Gastrocnemius medialis (tissue), 4 donors: ENCODE measurements around the gene MGMT. TPM values are rescaled to one million over a fixed set of nuclear protein-coding genes. Genes with fewer than 3 reads are reported as not detected.

ENCODE experiments used
- ATAC-seq, 2 donors: fragments of 150-250 bp; one replicate each; pipeline ENCODE4 v1.9.1; 2016
- DNase-seq, 2 donors: peaks; one replicate each; pipeline ENCODE4 v3.0.0-alpha.2; 2019
- H3K27ac ChIP-seq, 4 donors: fragments of 200-600 bp; sonication (generic); 1 replicate in 1 of 4; 2 replicates in 3 of 4; pipeline ENCODE4 v1.5.1; 2016 to 2018; ENCODE audit warnings: mild to moderate bottlenecking in 2 of 4, moderate library complexity in 1 of 4
- H3K27me3 ChIP-seq, 3 donors: fragments of 200-600 bp; sonication (generic) in 2 of 3; 1 replicate in 1 of 3; 2 replicates in 2 of 3; pipeline versions ENCODE4 v1.5.1 to v1.6.0; 2016 to 2019; ENCODE audit warnings: mild to moderate bottlenecking in 1 of 3, moderate library complexity in 1 of 3
- H3K36me3 ChIP-seq, 2 donors: fragments of 200-600 bp; sonication (generic) in 1 of 2; one replicate each; pipeline ENCODE4 v1.5.1; 2017 to 2018
- H3K4me1 ChIP-seq, 2 donors: fragments of 200-600 bp; sonication (generic) in 1 of 2; one replicate each; pipeline ENCODE4 v1.5.1; 2016 to 2017; ENCODE audit warnings: mild to moderate bottlenecking in 2 of 2
- H3K4me3 ChIP-seq, 4 donors: fragments of 200-600 bp; sonication (generic) in 3 of 4; 1 replicate in 1 of 4; 2 replicates in 3 of 4; pipeline ENCODE4 v1.5.1; 2016 to 2019; ENCODE audit warnings: mild to moderate bottlenecking in 2 of 4
- H3K9me3 ChIP-seq, 3 donors: fragments of 200-600 bp; sonication (generic) in 2 of 3; 1 replicate in 1 of 3; 2 replicates in 2 of 3; pipeline ENCODE4 v1.5.1; 2016 to 2019
- POLR2A ChIP-seq, 2 donors: fragments of 450-650 bp; IDR thresholded peaks; one replicate each; pipeline ENCODE4 v1.6.1; 2017; ENCODE audit warnings: antibody characterized with exemption in 2 of 2, mild to moderate bottlenecking in 2 of 2, moderate library complexity in 2 of 2
- in situ Hi-C, 4 donors: fragments of 200-750 bp; cut with MboI; loops; one replicate each; pipeline versions ENCODE4 v1.15.0 to v1.8.0; 2017; ENCODE audit warnings: low sequenced_read_pairs in 4 of 4
- intact Hi-C: fragments of 100-400 bp; cut with DNase I; formaldehyde crosslinking; loops from one replicate; pipeline ENCODE4 v1.15.1; 2023; ENCODE audit warnings: low total_unique reads
- total RNA-seq, 4 donors: library from RNA; depleted of rRNA; stranded (reverse); fragments of >200 nt; gene quantifications; one replicate each; pipeline versions ENCODE4 v1.1.0 to v1.2.3, GENCODE V29; 2016
- TF ChIP-seq, protein P1 (sequence below), 5 experiments: fragments of 450-650 bp in 3 of 5; fragments of 200-600 bp in 2 of 5; sonication (generic) in 2 of 5; IDR thresholded peaks in 4 of 5; conservative IDR thresholded peaks in 1 of 5; 1 replicate in 4 of 5; 2 replicates in 1 of 5; pipeline ENCODE4 v1.5.1; 2016 to 2019; ENCODE audit warnings: antibody characterized with exemption in 5 of 5, mild to moderate bottlenecking in 3 of 5, moderate library complexity in 3 of 5

Gene MGMT
- total RNA-seq, 4 donors from 2014 or later, result 8.9 to 20.7 (median 17.1) TPM

DNA sequence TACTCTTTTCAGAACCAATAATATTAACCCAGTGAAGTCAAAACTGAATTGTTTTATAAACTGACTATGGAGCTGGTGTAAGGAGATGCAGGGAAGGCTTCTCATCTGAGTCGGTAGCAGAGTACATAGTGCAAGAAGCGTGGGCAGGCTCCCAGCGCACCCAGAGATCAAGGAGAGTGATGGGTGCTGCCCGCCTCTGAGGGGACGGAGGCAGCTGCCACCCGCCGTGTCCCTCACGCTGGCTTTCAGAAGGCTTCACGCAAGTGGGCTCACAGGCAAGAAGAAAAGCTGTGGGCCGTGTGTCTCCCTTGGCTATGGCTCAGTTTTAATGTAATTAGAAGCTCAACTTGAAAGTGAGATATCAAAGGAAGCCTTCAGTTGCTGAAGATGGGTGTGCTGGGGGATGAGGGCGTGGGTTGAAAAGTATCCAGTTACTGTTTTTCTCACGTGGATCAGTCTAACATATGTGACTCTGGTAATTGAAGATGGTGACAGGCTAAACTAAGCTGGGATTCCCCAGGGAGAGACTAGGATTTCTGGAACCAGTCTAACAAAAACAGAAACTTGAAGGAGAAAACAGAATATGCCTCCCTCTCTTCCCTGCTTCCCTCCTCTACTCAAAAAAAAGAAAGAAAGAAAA lies 159.9 kb downstream of the MGMT start:
- ATAC-seq, result no peak
- DNase-seq, result no peak
- Histone ChIP-seq H3K27me3 (no peaks in the 10 kb centered on the region), H3K9me3 (no peaks in the 10 kb centered on the region), H3K4me1 (peaks cover 0 to 10% of the 10 kb centered on the region in 2 donors), H3K4me3 (peak overlapping the region in 1 of 4 donors; percentile 7), H3K36me3 (no peaks in the 10 kb centered on the region), H3K27ac (no peak overlapping the region)
- in situ Hi-C loops, result no loop called here
- intact Hi-C loops, result no loop called here
- TF ChIP-seq, protein P1, sequence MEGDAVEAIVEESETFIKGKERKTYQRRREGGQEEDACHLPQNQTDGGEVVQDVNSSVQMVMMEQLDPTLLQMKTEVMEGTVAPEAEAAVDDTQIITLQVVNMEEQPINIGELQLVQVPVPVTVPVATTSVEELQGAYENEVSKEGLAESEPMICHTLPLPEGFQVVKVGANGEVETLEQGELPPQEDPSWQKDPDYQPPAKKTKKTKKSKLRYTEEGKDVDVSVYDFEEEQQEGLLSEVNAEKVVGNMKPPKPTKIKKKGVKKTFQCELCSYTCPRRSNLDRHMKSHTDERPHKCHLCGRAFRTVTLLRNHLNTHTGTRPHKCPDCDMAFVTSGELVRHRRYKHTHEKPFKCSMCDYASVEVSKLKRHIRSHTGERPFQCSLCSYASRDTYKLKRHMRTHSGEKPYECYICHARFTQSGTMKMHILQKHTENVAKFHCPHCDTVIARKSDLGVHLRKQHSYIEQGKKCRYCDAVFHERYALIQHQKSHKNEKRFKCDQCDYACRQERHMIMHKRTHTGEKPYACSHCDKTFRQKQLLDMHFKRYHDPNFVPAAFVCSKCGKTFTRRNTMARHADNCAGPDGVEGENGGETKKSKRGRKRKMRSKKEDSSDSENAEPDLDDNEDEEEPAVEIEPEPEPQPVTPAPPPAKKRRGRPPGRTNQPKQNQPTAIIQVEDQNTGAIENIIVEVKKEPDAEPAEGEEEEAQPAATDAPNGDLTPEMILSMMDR (IDR thresholded peaks at IDR 0.05 in 4 of 5, conservative IDR thresholded peaks at IDR 0.05 in 1 of 5), result no peak
- TF ChIP-seq POLR2A (IDR thresholded peaks at IDR 0.05), result no peak

DNA sequence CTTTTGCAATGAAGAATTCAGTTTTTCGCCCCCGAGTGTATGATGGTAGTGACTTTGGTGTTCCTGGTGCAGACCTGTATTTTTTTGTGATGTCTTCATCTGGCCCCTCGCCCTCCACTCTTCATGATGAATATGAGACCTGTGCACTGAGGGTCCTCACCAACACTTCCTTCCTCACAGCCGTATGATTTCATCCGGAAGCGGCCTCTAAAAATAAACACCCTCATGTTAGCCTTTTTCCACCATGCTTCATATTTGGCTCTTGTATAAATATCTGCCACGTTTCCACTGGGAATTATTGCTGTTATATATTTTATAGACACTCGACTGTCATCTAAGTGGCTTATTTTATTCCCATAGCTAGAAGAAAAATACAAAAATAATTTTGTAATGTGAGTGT lies 160.4 kb downstream of the MGMT start:
- intact Hi-C loops, result no loop called here
- DNase-seq, result no peak
- TF ChIP-seq POLR2A (IDR thresholded peaks at IDR 0.05), result no peak
- TF ChIP-seq, protein P1 (IDR thresholded peaks at IDR 0.05 in 4 of 5, conservative IDR thresholded peaks at IDR 0.05 in 1 of 5), result no peak
- no peaks in the 10 kb centered on the region for H3K9me3 ChIP-seq
- no peak for ATAC-seq
- no peaks in the 10 kb centered on the region for H3K36me3 ChIP-seq
- no peak overlapping the region for H3K4me3 ChIP-seq
- H3K27ac ChIP-seq, result no peak overlapping the region
- no peaks in the 10 kb centered on the region for H3K27me3 ChIP-seq
- peaks cover 0 to 10% of the 10 kb centered on the region in 2 donors for H3K4me1 ChIP-seq
- in situ Hi-C loops, result no loop called here

DNA sequence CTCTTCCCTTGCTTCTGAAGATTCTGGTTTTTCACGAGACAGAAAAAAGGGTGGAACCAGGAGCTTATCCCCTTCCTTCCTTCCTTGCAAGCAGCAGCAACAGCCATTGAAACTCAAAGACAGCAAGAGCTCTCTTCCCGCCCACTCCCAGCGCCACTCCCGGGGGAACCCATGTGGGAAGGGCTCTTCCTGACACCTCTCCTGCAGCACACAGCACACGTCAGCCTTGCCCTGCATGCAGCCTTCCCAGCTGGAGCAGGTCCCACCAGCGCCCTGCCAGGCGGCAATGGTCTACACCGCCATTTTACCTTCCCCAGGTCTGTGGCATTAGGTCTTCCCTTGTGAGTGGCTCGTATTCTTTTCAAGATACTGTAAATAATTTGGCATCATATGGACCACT lies 161.8 kb downstream of the MGMT start:
- intact Hi-C loops (no loop called here), in situ Hi-C loops (no loop called here)
- TF ChIP-seq, protein P1 (IDR thresholded peaks at IDR 0.05 in 4 of 5, conservative IDR thresholded peaks at IDR 0.05 in 1 of 5), result no peak
- DNase-seq, result no peak
- Histone ChIP-seq H3K4me3 (no peak overlapping the region), H3K4me1 (peaks cover 0 to 10% of the 10 kb centered on the region in 2 donors), H3K27ac (no peak overlapping the region), H3K27me3 (no peaks in the 10 kb centered on the region), H3K9me3 (no peaks in the 10 kb centered on the region), H3K36me3 (no peaks in the 10 kb centered on the region)
- no peak for ATAC-seq

DNA sequence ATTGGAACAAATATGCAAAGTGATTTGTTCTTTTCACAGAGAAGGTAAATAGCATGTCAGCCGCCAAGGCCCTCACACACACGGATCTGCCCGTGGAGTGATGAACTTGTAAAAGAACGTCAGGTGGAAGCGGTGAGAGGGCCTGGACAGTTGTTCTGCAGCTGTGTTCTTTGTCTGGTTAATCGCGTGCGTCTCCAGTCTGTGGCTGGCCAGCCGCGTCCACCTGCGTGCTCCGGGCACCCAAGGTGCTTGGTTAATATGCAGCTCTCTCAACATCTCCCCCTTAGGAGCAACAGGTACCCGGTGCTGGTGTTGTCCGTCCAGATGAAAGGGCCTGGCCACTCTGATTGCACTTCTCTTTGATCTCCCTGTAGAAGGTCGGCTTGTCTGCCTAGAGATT lies 162.9 kb downstream of the MGMT start:
- H3K36me3 ChIP-seq, result no peaks in the 10 kb centered on the region
- H3K27ac ChIP-seq, result no peak overlapping the region
- in situ Hi-C loops, result no loop called here
- TF ChIP-seq POLR2A (IDR thresholded peaks at IDR 0.05), result no peak
- TF ChIP-seq, protein P1 (IDR thresholded peaks at IDR 0.05 in 4 of 5, conservative IDR thresholded peaks at IDR 0.05 in 1 of 5), result no peak
- intact Hi-C loops, result no loop called here
- ATAC-seq (no peak), DNase-seq (no peak)
- H3K27me3 ChIP-seq, result no peaks in the 10 kb centered on the region
- no peak overlapping the region for H3K4me3 ChIP-seq
- H3K4me1 ChIP-seq, result peaks cover 0 to 10% of the 10 kb centered on the region in 2 donors
- H3K9me3 ChIP-seq, result no peaks in the 10 kb centered on the region

DNA sequence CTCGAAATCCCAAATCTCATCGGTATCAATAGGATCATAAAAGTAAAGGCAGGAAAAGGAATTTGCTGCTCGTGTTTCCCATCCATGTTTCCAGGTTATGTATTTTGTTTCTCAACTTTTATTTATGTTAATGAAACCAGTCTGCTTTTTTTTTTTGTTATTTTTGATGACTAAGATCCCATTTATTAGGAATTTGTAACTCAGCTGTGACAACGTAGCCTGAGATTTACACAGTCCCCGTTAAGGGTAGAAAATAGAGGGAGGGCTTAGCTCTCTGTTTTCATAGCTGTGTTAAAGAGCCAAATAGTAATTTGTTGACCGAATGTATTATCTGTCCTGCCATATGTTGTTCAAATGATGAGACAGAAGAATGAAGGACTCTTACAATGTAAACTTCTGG lies 164.0 kb downstream of the MGMT start:
- intact Hi-C loops (no loop called here), in situ Hi-C loops (no loop called here)
- ATAC-seq (no peak), DNase-seq (no peak)
- H3K4me1 ChIP-seq, result peaks cover 0 to 10% of the 10 kb centered on the region in 2 donors
- no peak overlapping the region for H3K27ac ChIP-seq
- no peaks in the 10 kb centered on the region for H3K36me3 ChIP-seq
- H3K4me3 ChIP-seq, result no peak overlapping the region
- no peaks in the 10 kb centered on the region for H3K9me3 ChIP-seq
- no peaks in the 10 kb centered on the region for H3K27me3 ChIP-seq
- TF ChIP-seq, protein P1 (IDR thresholded peaks at IDR 0.05 in 4 of 5, conservative IDR thresholded peaks at IDR 0.05 in 1 of 5), result no peak
- no peak for TF ChIP-seq POLR2A (IDR thresholded peaks at IDR 0.05)
